ENCODE results near the gene CREB5.
"Not testable (repeated sequence)": the region's sequence is repeated elsewhere in the genome, so short reads cannot be mapped to it uniquely, and the experiment has no call there.

CREB5 gene

GRCh38 chr7:28517606-28518005 is 105.3 kb downstream of the CREB5 start:
- DNase-seq: no peak

- no peak for DNase-seq
Measured at GRCh38 chr7:28520074-28521015, 108.0 kb downstream of the CREB5 start.

GRCh38 chr7:28524978-28525377 is 112.7 kb downstream of the CREB5 start:
- DNase-seq: no peak

GRCh38 chr7:28528899-28529298 is 116.6 kb downstream of the CREB5 start:
- no peak for DNase-seq

GRCh38 chr7:28529755-28530154 is 117.4 kb downstream of the CREB5 start:
- no peak for DNase-seq

GRCh38 chr7:28530175-28530802 is 118.0 kb downstream of the CREB5 start:
- no peak for DNase-seq

- DNase-seq: no peak
Measured at GRCh38 chr7:28530803-28531175, 118.5 kb downstream of the CREB5 start.

GRCh38 chr7:28531291-28531690 is 119.0 kb downstream of the CREB5 start:
- no peak for DNase-seq

GRCh38 chr7:28532181-28532580 is 119.9 kb downstream of the CREB5 start:
- DNase-seq: no peak

- DNase-seq: no peak
Measured at GRCh38 chr7:28533267-28533666, 120.9 kb downstream of the CREB5 start.

- no peak for DNase-seq
Measured at GRCh38 chr7:28533731-28534531, 121.6 kb downstream of the CREB5 start.

- no peak for DNase-seq
Measured at GRCh38 chr7:28536259-28536658, 123.9 kb downstream of the CREB5 start.

GRCh38 chr7:28539289-28539981 is 127.1 kb downstream of the CREB5 start:
- no peak for DNase-seq

- DNase-seq: no peak
Measured at GRCh38 chr7:28542410-28542809, 130.1 kb downstream of the CREB5 start.

- DNase-seq: no peak
Measured at GRCh38 chr7:28544453-28545117, 132.3 kb downstream of the CREB5 start.

GRCh38 chr7:28546067-28546466 is 133.7 kb downstream of the CREB5 start:
- DNase-seq: no peak

- no peak for DNase-seq
Measured at GRCh38 chr7:28547115-28547514, 134.8 kb downstream of the CREB5 start.

- no peak for DNase-seq
Measured at GRCh38 chr7:28548416-28548815, 136.1 kb downstream of the CREB5 start.

- DNase-seq: no peak
Measured at GRCh38 chr7:28549998-28550397, 137.7 kb downstream of the CREB5 start.

- no peak for DNase-seq
Measured at GRCh38 chr7:28550580-28551186, 138.4 kb downstream of the CREB5 start.

- no peak for DNase-seq
Measured at GRCh38 chr7:28551331-28551730, 139.0 kb downstream of the CREB5 start.

GRCh38 chr7:28551766-28552165 is 139.4 kb downstream of the CREB5 start:
- DNase-seq: not testable (repeated sequence)

Data from activated T-cell treated with anti-CD3 and anti-CD28 coated beads, Interleukin-2, amount 50 U/mL, for 48 hours (primary cell).